ENCODE measurements around the gene HIPK4.
A peak's percentile ranks its signal among the peaks of the same experiment; 100 is the strongest.

The HIPK4 gene

GRCh38 chr19:40390084-40390742, at the start of gene HIPK4:
HIPK4 (minus strand) TSS chr19:40390181; CDS start chr19:40389902, 279 bp downstream.
- TF ChIP-seq GATA2 (IDR thresholded peaks at IDR 0.05; ENCODE audit: low read depth, low read length) (no peak), GATA3 (IDR thresholded peaks at IDR 0.05; ENCODE audit: low read depth, low read length) (no peak)

- no peak for TF ChIP-seq GATA2 (IDR thresholded peaks at IDR 0.05; ENCODE audit: low read depth, low read length)
- no peak for TF ChIP-seq GATA3 (IDR thresholded peaks at IDR 0.05; ENCODE audit: low read depth, low read length)
These were observed 48.3 kb upstream of the HIPK4 start for GRCh38 chr19:40438284-40438683.

- TF ChIP-seq GATA2 (IDR thresholded peaks at IDR 0.05; ENCODE audit: low read depth, low read length) (no peak), GATA3 (IDR thresholded peaks at IDR 0.05; ENCODE audit: low read depth, low read length) (no peak)
These were observed 43.6 kb upstream of the HIPK4 start for GRCh38 chr19:40433391-40434216.

- no peak for TF ChIP-seq GATA2 (IDR thresholded peaks at IDR 0.05; ENCODE audit: low read depth, low read length)
These were observed 41.7 kb upstream of the HIPK4 start for GRCh38 chr19:40431698-40432097.

GRCh38 chr19:40425450-40426287, 35.7 kb upstream of the HIPK4 start, which contains the start of gene SERTAD1:
SERTAD1 (minus strand) TSS chr19:40425992; CDS start chr19:40423546, 2,446 bp downstream.
- TF ChIP-seq GATA2 (IDR thresholded peaks at IDR 0.05; ENCODE audit: low read depth, low read length), result no peak
- TF ChIP-seq GATA3 (IDR thresholded peaks at IDR 0.05; ENCODE audit: low read depth, low read length), result no peak

- TF ChIP-seq GATA2 (IDR thresholded peaks at IDR 0.05; ENCODE audit: low read depth, low read length) (no peak), GATA3 (IDR thresholded peaks at IDR 0.05; ENCODE audit: low read depth, low read length) (no peak)
These were observed 34.9 kb upstream of the HIPK4 start for GRCh38 chr19:40424637-40425449.

GRCh38 chr19:40423938-40424337, 34.0 kb upstream of the HIPK4 start:
- TF ChIP-seq GATA2 (IDR thresholded peaks at IDR 0.05; ENCODE audit: low read depth, low read length) (no peak), GATA3 (IDR thresholded peaks at IDR 0.05; ENCODE audit: low read depth, low read length) (no peak)

GRCh38 chr19:40422748-40423566, 33.0 kb upstream of the HIPK4 start:
- TF ChIP-seq GATA3 (IDR thresholded peaks at IDR 0.05; ENCODE audit: low read depth, low read length), result no peak
- TF ChIP-seq GATA2 (IDR thresholded peaks at IDR 0.05; ENCODE audit: low read depth, low read length), result no peak

GRCh38 chr19:40421993-40422747, 32.2 kb upstream of the HIPK4 start:
- TF ChIP-seq GATA2 (IDR thresholded peaks at IDR 0.05; ENCODE audit: low read depth, low read length) (peak; percentile 83), GATA3 (IDR thresholded peaks at IDR 0.05; ENCODE audit: low read depth, low read length) (no peak)

- TF ChIP-seq GATA2 (IDR thresholded peaks at IDR 0.05; ENCODE audit: low read depth, low read length) (peak; percentile 6; the same call in 1 of the 2 replicates), GATA3 (IDR thresholded peaks at IDR 0.05; ENCODE audit: low read depth, low read length) (no peak)
These were observed 31.1 kb upstream of the HIPK4 start for GRCh38 chr19:40420766-40421765.

GRCh38 chr19:40420451-40420765, 30.4 kb upstream of the HIPK4 start:
- no peak for TF ChIP-seq GATA3 (IDR thresholded peaks at IDR 0.05; ENCODE audit: low read depth, low read length)
- TF ChIP-seq GATA2 (IDR thresholded peaks at IDR 0.05; ENCODE audit: low read depth, low read length), result no peak

Measured in SH-SY5Y (cell line).